HepG2 (cell line): ENCODE data around the gene RTKN2. TPM values are rescaled to one million over a fixed set of nuclear protein-coding genes. Genes with fewer than 3 reads are reported as not detected.

ENCODE experiments used
- ATAC-seq: fragments of 200-7000 bp; cut with Tn5 transposase; 3 replicates; pipeline ENCODE4 v1.9.1; 2020; ENCODE audit warnings: mild to moderate bottlenecking, moderate library complexity
- BruUV-seq: library from RNA; stranded (reverse); fragments of 400-500 nt; replicated peaks from 2 replicates; lab custom pipeline; 2021; lab: Mats Ljungman, UMichigan
- CTCF ChIA-PET: fragments of 300-600 bp; formaldehyde crosslinking; extraction: SDS; loops from one replicate; lab custom pipeline; 2021; ENCODE audit warnings: low total read pairs, inconsistent platforms, low intra/inter-chr PET ratio; lab: Yijun Ruan, JAX
- POLR2A ChIA-PET: fragments of 350-600 bp; sonication (Branson Sonifier 250); formaldehyde crosslinking; loops from one replicate; lab custom pipeline; 2020; ENCODE audit warnings: antibody characterized with exemption, inconsistent platforms; lab: Yijun Ruan, JAX
- DNase-seq: peaks from one replicate; pipeline ENCODE4 v3.0.0-alpha.2; 2015; ENCODE audit warnings: low spot score
- FAIRE-seq: peaks from 3 replicates; lab custom pipeline; 2011; peaks lifted over from hg19 to GRCh38; lab: Jason Lieb, UNC
- H2AFZ ChIP-seq: one replicate; pipeline ENCODE4 v1.6.1; 2011; ENCODE audit warnings: low read length, inconsistent platforms
- H3K27ac ChIP-seq: fragments of 300-600 bp; 3 replicates; pipeline ENCODE4 v1.8.0; 2011; ENCODE audit warnings: mixed run types, mild to moderate bottlenecking, mixed read lengths, low read length, inconsistent platforms; ENCODE audit not compliant: insufficient read depth; ENCODE audit errors: extremely low read length
- H3K27me3 ChIP-seq, 2 experiments: fragments of 200-600 bp in 1 of 2; 2 replicates in 1 of 2; 3 replicates in 1 of 2; pipeline versions ENCODE4 v1.6.0 to v1.8.0; 2011; ENCODE audit warnings: low read length in 2 of 2, mild to moderate bottlenecking in 2 of 2, moderate library complexity in 2 of 2, inconsistent platforms in 1 of 2; ENCODE audit not compliant: insufficient read depth in 2 of 2, control insufficient read depth in 1 of 2
- H3K36me3 ChIP-seq, 2 experiments: fragments of 200-600 bp in 1 of 2; replicated peaks in 1 of 2; 2 replicates in 1 of 2; 3 replicates in 1 of 2; pipeline versions ENCODE4 v1.5.1 to v1.8.0; 2011; ENCODE audit warnings: low read length in 2 of 2, inconsistent platforms in 1 of 2; ENCODE audit not compliant: insufficient read depth in 2 of 2, control insufficient read depth in 1 of 2
- H3K4me1 ChIP-seq: 2 replicates; pipeline ENCODE4 v1.5.1; 2012; ENCODE audit warnings: low read length, inconsistent platforms; ENCODE audit not compliant: insufficient read depth
- H3K4me2 ChIP-seq: 2 replicates; pipeline ENCODE4 v1.6.0; 2011; ENCODE audit warnings: low read depth, low read length, inconsistent platforms
- H3K4me3 ChIP-seq, 3 experiments: fragments of 200-600 bp in 1 of 3; sonication (generic), shearing (Covaris generic) in 1 of 3; replicated peaks in 1 of 3; 2 replicates each; pipeline ENCODE4 v1.5.1; 2011 to 2016; ENCODE audit warnings: low read length in 3 of 3, inconsistent platforms in 2 of 3, low read depth in 2 of 3, mild to moderate bottlenecking in 2 of 3, control low read depth in 1 of 3, mixed read lengths in 1 of 3; ENCODE audit not compliant: insufficient read depth in 1 of 3
- H3K79me2 ChIP-seq: one replicate; pipeline ENCODE4 v1.6.1; 2011; ENCODE audit warnings: low read length, inconsistent platforms; ENCODE audit not compliant: insufficient read depth
- H3K9ac ChIP-seq: 2 replicates; pipeline ENCODE4 v1.6.0; 2011; ENCODE audit warnings: mild to moderate bottlenecking, low read depth, low read length, inconsistent platforms; ENCODE audit not compliant: insufficient read depth
- H3K9me3 ChIP-seq: 2 replicates; pipeline ENCODE4 v1.5.1; 2012; ENCODE audit warnings: mild to moderate bottlenecking, low read length
- H4K20me1 ChIP-seq: 2 replicates; pipeline ENCODE4 v1.6.0; 2011; ENCODE audit warnings: inconsistent platforms, mild to moderate bottlenecking, low read length, moderate library complexity; ENCODE audit not compliant: insufficient read depth
- ATM ChIP-seq: fragments of 450-650 bp; IDR thresholded peaks from 2 replicates; pipeline ENCODE4 v1.7.1; 2017; ENCODE audit warnings: mild to moderate bottlenecking, borderline replicate concordance
- DNMT3B ChIP-seq: conservative IDR thresholded peaks from 2 replicates; pipeline ENCODE4 v1.6.1; 2016; ENCODE audit warnings: missing biosample characterization, control low read depth
- ZNF441 ChIP-seq: sonication (generic); formaldehyde crosslinking; IDR thresholded peaks from 2 replicates; pipeline ENCODE4 v1.7.0; 2021; ENCODE audit warnings: missing genetic modification reagents, borderline replicate concordance
- WGBS: methylation state at CpG from one replicate; pipeline ENCODE4 v1.1.6; 2017; ENCODE audit warnings: low lambda C conversion rate; 5-methylcytosine and 5-hydroxymethylcytosine counted together
- in situ Hi-C: cut with HindIII; loops from 2 replicates; pipeline ENCODE4 v1.10.0; 2017; ENCODE audit warnings: low pct_unique_long_range_greater_than_20kb; ENCODE audit not compliant: extremely low pct_ligation_motif_present
- intact Hi-C: fragments of 100-400 bp; cut with micrococcal nuclease; formaldehyde crosslinking; loops from one replicate; pipeline ENCODE4 v1.10.0; 2022; ENCODE audit not compliant: unreplicated experiment
- polyA plus RNA-seq, 8 experiments: library from polyadenylated mRNA; depleted of rRNA in 3 of 8; stranded (reverse) in 7 of 8; unstranded in 1 of 8; fragments of >200 nt; fragmentation: Illumina TruSeq in 4 of 8; extraction: Trizol in 4 of 8; gene quantifications; 2 replicates each; pipeline versions ENCODE4 v1.2.1 to v1.2.3, GENCODE V29; 2011 to 2016; ENCODE audit warnings: low read depth in 4 of 8, missing spikeins in 1 of 8, mixed read lengths in 1 of 8; ENCODE audit not compliant: insufficient read depth in 1 of 8
- total RNA-seq, 5 experiments: library from RNA; depleted of rRNA; stranded (reverse); fragments of >200 nt; fragmentation: Illumina TruSeq; extraction: Trizol; gene quantifications; 2 replicates each; pipeline ENCODE4 v1.2.3, GENCODE V29; 2016; ENCODE audit warnings: low read depth in 1 of 5
- TF ChIP-seq, protein P1 (sequence below): sonication (generic); formaldehyde crosslinking; IDR thresholded peaks from 2 replicates; pipeline ENCODE4 v1.5.1; 2020; ENCODE audit warnings: mild to moderate bottlenecking, missing genetic modification reagents, moderate library complexity
- TF ChIP-seq, protein P2 (sequence below): sonication (generic); formaldehyde crosslinking; IDR thresholded peaks from 2 replicates; pipeline ENCODE4 v1.4.0; 2020; ENCODE audit warnings: missing genetic modification reagents, borderline replicate concordance
- TF ChIP-seq, protein P3 (sequence below): sonication (generic); formaldehyde crosslinking; IDR thresholded peaks from 2 replicates; pipeline ENCODE4 v1.4.0; 2020; ENCODE audit warnings: missing genetic modification reagents, borderline replicate concordance
- TF ChIP-seq, protein P4 (sequence below): sonication (generic); formaldehyde crosslinking; IDR thresholded peaks from 2 replicates; pipeline ENCODE4 v1.8.0; 2022; ENCODE audit warnings: mild to moderate bottlenecking, missing genetic modification reagents, moderate library complexity

The RTKN2 gene
- total and polyA plus RNA-seq, 2 of the 13 experiments (the other 11 are each of a cell fraction or from before 2014, with no cell fraction given), result 2.2 to 7.0 TPM

DNA sequence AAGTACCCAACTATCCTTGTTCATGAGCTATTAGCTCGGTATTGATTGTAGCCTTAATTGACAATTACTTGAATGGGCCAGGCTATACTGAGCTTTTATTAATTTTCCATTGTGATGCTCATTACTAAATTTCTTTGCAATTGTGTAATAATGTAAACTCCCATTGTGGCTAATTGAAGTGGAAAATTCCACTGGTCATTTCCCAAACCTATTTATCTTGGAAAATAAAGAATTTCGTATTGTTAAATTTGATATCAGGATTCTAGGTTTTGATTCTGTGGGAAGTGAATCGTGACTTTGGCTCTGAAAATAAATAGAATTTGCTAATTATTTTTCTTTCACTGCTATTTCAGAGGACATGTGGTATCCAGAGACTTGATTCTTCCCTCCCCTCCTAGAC lies 111.0 kb downstream of the RTKN2 start (continued):
- TF ChIP-seq, protein P1, sequence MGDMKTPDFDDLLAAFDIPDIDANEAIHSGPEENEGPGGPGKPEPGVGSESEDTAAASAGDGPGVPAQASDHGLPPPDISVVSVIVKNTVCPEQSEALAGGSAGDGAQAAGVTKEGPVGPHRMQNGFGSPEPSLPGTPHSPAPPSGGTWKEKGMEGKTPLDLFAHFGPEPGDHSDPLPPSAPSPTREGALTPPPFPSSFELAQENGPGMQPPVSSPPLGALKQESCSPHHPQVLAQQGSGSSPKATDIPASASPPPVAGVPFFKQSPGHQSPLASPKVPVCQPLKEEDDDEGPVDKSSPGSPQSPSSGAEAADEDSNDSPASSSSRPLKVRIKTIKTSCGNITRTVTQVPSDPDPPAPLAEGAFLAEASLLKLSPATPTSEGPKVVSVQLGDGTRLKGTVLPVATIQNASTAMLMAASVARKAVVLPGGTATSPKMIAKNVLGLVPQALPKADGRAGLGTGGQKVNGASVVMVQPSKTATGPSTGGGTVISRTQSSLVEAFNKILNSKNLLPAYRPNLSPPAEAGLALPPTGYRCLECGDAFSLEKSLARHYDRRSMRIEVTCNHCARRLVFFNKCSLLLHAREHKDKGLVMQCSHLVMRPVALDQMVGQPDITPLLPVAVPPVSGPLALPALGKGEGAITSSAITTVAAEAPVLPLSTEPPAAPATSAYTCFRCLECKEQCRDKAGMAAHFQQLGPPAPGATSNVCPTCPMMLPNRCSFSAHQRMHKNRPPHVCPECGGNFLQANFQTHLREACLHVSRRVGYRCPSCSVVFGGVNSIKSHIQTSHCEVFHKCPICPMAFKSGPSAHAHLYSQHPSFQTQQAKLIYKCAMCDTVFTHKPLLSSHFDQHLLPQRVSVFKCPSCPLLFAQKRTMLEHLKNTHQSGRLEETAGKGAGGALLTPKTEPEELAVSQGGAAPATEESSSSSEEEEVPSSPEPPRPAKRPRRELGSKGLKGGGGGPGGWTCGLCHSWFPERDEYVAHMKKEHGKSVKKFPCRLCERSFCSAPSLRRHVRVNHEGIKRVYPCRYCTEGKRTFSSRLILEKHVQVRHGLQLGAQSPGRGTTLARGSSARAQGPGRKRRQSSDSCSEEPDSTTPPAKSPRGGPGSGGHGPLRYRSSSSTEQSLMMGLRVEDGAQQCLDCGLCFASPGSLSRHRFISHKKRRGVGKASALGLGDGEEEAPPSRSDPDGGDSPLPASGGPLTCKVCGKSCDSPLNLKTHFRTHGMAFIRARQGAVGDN (CRISPR knock-in tag), result no peak
- TF ChIP-seq DNMT3B, result no peak

DNA sequence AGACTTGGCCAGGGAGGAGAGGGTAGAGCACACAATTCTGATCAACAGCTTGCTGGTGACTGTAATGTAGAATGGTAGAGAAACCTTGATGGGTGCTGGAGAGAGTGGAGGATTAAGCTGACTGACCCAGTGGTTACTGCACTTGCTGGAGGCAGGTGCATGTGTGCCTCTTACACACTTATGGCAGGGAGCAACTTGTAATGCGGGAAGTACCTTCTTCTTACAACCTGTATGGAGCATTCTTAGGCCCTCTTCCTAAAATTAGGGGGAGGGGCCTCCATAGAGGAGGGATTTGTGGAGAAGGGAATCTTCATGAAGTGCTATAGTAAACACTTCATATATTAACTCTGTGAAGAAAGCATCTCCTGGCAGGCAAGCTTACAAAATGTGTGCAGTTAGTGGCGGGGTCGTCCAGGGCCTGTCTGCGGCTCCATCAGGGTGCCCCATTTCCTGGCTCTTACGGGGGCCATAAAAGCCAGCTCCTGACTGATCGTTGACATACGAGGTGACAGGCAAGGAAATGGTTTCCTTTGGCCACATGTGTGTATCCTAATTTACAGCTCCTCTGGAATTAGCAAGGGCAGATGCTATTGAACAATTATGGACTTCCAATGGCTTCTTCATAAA lies 113.5 kb downstream of the RTKN2 start:
- in situ Hi-C loops (no loop called here), intact Hi-C loops (no loop called here)
- Histone ChIP-seq H3K9me3 (no peaks in the 10 kb centered on the region), H3K36me3 (no peaks in the 10 kb centered on the region), H3K79me2 (no peaks in the 10 kb centered on the region), H3K4me2 (no peak overlapping the region), H3K27me3 (0 out of 5 replicates have a peak, but pooled peaks cover 0 to 1% of the 10 kb centered on the region in 2 experiments), H3K4me1 (peaks cover 12% of the 10 kb centered on the region; the same call in 1 of the 2 replicates)
- ChIA-PET POLR2A (no interaction called here), CTCF (no interaction called here)
- DNase-seq (no peak), FAIRE-seq (no peak), ATAC-seq (no peak)
- BruUV-seq, result no TSS peak
- no peak for TF ChIP-seq ZNF441
- TF ChIP-seq, protein P2, sequence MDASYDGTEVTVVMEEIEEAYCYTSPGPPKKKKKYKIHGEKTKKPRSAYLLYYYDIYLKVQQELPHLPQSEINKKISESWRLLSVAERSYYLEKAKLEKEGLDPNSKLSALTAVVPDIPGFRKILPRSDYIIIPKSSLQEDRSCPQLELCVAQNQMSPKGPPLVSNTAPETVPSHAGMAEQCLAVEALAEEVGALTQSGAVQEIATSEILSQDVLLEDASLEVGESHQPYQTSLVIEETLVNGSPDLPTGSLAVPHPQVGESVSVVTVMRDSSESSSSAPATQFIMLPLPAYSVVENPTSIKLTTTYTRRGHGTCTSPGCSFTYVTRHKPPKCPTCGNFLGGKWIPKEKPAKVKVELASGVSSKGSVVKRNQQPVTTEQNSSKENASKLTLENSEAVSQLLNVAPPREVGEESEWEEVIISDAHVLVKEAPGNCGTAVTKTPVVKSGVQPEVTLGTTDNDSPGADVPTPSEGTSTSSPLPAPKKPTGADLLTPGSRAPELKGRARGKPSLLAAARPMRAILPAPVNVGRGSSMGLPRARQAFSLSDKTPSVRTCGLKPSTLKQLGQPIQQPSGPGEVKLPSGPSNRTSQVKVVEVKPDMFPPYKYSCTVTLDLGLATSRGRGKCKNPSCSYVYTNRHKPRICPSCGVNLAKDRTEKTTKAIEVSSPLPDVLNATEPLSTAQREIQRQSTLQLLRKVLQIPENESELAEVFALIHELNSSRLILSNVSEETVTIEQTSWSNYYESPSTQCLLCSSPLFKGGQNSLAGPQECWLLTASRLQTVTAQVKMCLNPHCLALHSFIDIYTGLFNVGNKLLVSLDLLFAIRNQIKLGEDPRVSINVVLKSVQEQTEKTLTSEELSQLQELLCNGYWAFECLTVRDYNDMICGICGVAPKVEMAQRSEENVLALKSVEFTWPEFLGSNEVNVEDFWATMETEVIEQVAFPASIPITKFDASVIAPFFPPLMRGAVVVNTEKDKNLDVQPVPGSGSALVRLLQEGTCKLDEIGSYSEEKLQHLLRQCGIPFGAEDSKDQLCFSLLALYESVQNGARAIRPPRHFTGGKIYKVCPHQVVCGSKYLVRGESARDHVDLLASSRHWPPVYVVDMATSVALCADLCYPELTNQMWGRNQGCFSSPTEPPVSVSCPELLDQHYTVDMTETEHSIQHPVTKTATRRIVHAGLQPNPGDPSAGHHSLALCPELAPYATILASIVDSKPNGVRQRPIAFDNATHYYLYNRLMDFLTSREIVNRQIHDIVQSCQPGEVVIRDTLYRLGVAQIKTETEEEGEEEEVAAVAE, result no peak
- TF ChIP-seq, protein P3, sequence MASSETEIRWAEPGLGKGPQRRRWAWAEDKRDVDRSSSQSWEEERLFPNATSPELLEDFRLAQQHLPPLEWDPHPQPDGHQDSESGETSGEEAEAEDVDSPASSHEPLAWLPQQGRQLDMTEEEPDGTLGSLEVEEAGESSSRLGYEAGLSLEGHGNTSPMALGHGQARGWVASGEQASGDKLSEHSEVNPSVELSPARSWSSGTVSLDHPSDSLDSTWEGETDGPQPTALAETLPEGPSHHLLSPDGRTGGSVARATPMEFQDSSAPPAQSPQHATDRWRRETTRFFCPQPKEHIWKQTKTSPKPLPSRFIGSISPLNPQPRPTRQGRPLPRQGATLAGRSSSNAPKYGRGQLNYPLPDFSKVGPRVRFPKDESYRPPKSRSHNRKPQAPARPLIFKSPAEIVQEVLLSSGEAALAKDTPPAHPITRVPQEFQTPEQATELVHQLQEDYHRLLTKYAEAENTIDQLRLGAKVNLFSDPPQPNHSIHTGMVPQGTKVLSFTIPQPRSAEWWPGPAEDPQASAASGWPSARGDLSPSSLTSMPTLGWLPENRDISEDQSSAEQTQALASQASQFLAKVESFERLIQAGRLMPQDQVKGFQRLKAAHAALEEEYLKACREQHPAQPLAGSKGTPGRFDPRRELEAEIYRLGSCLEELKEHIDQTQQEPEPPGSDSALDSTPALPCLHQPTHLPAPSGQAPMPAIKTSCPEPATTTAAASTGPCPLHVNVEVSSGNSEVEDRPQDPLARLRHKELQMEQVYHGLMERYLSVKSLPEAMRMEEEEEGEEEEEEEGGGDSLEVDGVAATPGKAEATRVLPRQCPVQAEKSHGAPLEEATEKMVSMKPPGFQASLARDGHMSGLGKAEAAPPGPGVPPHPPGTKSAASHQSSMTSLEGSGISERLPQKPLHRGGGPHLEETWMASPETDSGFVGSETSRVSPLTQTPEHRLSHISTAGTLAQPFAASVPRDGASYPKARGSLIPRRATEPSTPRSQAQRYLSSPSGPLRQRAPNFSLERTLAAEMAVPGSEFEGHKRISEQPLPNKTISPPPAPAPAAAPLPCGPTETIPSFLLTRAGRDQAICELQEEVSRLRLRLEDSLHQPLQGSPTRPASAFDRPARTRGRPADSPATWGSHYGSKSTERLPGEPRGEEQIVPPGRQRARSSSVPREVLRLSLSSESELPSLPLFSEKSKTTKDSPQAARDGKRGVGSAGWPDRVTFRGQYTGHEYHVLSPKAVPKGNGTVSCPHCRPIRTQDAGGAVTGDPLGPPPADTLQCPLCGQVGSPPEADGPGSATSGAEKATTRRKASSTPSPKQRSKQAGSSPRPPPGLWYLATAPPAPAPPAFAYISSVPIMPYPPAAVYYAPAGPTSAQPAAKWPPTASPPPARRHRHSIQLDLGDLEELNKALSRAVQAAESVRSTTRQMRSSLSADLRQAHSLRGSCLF (CRISPR knock-in tag), result no peak
- TF ChIP-seq ATM, result no peak
- TF ChIP-seq, protein P4, sequence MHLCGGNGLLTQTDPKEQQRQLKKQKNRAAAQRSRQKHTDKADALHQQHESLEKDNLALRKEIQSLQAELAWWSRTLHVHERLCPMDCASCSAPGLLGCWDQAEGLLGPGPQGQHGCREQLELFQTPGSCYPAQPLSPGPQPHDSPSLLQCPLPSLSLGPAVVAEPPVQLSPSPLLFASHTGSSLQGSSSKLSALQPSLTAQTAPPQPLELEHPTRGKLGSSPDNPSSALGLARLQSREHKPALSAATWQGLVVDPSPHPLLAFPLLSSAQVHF (CRISPR knock-in tag), result no peak
- TF ChIP-seq, all 625 proteins: peak for 0
- 50% methylated on average over 5 of the region's 7 CpGs for WGBS
- Histone ChIP-seq H3K4me3 (no peak overlapping the region), H4K20me1 (no peaks in the 10 kb centered on the region), H3K9ac (no peak overlapping the region), H2AFZ (no peak overlapping the region), H3K27ac (no peak overlapping the region)
